ENCODE results near the gene CCDC78.

Gene CCDC78

GRCh38 chr16:736936-737481 is 10.8 kb upstream of the CCDC78 start:
- no peak overlapping the region; the same call in 1 of the 2 replicates for H3K4me3 ChIP-seq (ENCODE audit: low read length)
- no peak for TF ChIP-seq ZNF274 (IDR thresholded peaks at IDR 0.05; ENCODE audit: low read depth, low read length)

DNA sequence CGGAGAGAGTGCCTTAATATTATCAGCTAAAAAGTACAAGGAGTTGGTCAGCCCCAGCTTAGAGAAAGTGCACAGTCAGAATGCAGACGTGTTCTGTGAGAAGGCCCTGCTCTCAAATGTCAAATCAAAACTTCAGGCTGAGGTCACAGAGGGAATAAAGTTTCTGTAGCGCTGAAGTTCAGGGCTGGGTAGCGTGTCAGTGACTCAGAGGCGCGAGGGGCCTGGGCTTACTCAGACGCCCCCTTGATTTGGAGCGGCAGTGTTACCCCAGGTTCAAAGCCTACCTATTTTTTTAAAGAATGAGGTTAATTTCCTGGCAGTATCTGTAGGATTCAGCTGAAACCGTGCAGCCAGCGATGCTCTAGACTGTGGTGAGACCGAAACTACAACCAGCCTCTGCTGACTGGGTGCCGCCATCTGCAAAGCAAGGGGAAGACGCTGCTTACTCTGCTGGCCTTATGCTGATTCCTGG is 9.8 kb upstream of the CCDC78 start:
- no peak for TF ChIP-seq ZNF274 (IDR thresholded peaks at IDR 0.05; ENCODE audit: low read depth, low read length)
- no peak overlapping the region for H3K4me3 ChIP-seq (ENCODE audit: low read length)

DNA sequence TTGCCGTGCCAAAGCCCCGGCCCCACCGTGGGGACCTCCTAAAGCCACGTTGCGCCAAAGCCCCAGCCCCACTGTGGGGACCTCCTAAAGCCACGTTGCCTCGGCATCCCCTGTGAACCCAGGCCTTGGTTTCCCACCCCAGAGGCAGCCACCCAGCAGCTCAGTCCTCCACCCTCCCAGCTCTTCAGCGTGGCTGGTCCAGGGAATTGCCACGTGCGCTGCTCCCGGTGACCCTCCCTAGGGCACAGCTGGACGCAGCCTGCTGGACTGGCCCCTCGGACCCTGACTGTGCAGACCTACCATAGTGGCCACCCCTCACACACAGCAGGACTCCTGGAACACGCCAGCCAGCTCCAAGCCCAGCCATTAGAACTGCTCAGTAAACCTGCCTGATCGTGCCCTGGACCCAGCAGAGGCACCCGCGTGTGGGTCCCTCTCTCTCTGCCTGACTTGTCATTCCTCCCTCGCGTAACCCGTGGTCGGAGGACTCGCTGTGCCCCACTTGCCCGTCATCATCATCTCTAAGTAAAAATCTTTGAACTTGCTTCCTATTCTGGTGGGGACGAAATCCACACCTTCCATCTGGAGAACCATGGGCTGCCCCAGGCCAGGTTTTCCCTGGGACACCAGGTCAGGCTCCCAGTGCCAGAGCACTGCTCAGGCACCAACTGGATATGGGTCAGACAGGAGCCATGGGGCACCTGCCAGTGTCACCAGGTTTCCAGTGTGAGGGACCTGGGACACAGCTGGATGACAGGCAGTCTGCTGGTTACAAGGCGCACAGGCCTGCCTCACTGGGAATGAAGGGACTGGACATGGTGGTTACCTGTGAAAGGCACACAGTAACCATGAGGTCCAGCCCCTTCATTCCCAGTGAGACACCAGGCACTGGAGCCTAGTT is 9.0 kb upstream of the CCDC78 start:
- H3K4me3 ChIP-seq (ENCODE audit: low read length): no peak overlapping the region
- TF ChIP-seq ZNF274 (IDR thresholded peaks at IDR 0.05; ENCODE audit: low read depth, low read length): no peak

DNA sequence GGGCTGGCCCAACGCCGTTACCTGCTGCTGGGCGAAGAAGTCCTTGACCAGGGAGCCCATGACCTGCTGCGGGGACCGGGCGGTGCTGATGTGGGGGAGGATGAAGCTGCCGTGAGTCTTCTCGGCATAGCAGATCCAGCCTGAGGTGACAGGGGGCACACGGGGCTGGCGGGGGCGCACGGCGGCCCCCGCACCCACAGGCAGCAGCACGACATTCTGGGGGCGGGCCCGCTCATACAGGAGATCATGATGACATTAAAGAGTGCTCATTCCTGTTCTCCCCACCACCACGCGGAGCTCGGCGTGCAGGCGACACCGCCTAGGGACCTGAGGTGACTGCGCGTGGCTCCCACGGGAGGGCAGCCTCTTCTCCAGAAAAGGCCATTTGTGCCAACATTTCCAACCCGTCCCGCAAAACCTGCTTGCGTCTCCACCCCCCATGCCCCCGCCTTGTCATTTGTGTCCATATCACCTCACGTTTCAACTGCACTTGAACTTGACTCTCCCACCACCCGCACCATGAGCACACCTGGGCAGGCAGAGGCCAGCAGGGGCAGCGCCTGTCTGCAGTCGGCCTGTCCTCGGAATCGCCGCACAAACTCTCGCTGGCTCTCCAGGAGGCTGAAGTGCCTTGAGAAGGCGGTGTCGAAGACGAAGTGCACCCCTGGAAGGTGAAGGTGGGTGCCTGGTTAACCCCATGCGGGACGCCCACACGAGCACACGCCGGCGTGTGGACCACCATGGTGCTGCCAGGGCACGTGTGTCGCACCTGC is 8.2 kb upstream of the CCDC78 start:
- no peak for TF ChIP-seq ZNF274 (IDR thresholded peaks at IDR 0.05; ENCODE audit: low read depth, low read length)
- no peak overlapping the region for H3K4me3 ChIP-seq (ENCODE audit: low read length)

- no peak overlapping the region for H3K4me3 ChIP-seq (ENCODE audit: low read length)
- no peak for TF ChIP-seq ZNF274 (IDR thresholded peaks at IDR 0.05; ENCODE audit: low read depth, low read length)
Observed at GRCh38 chr16:733382-734207, 7.4 kb upstream of the CCDC78 start.

GRCh38 chr16:732936-733335 is 6.7 kb upstream of the CCDC78 start:
- no peak overlapping the region for H3K4me3 ChIP-seq (ENCODE audit: low read length)
- TF ChIP-seq ZNF274 (IDR thresholded peaks at IDR 0.05; ENCODE audit: low read depth, low read length): no peak

DNA sequence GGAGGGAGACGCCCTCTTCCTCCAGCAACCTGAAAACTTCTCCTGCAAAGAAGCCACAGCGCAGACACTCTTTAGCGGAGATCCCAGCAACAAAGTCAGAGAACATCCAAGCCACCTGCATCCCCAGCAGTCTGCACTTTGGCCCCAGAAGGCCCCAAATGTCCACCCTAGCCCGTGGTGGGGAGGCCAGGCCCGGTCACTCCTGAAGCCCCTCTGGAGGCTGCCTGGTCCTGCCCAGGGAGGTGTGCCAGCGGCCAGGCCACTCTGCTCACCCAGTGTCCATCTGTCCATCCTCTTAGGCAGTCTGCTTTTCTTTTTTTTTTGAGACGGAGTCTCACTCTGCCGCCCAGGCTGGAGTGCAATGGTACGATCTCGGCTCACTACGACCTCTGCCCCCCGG is 6.1 kb upstream of the CCDC78 start:
- no peak for TF ChIP-seq ZNF274 (IDR thresholded peaks at IDR 0.05; ENCODE audit: low read depth, low read length)
- no peak overlapping the region for H3K4me3 ChIP-seq (ENCODE audit: low read length)

DNA sequence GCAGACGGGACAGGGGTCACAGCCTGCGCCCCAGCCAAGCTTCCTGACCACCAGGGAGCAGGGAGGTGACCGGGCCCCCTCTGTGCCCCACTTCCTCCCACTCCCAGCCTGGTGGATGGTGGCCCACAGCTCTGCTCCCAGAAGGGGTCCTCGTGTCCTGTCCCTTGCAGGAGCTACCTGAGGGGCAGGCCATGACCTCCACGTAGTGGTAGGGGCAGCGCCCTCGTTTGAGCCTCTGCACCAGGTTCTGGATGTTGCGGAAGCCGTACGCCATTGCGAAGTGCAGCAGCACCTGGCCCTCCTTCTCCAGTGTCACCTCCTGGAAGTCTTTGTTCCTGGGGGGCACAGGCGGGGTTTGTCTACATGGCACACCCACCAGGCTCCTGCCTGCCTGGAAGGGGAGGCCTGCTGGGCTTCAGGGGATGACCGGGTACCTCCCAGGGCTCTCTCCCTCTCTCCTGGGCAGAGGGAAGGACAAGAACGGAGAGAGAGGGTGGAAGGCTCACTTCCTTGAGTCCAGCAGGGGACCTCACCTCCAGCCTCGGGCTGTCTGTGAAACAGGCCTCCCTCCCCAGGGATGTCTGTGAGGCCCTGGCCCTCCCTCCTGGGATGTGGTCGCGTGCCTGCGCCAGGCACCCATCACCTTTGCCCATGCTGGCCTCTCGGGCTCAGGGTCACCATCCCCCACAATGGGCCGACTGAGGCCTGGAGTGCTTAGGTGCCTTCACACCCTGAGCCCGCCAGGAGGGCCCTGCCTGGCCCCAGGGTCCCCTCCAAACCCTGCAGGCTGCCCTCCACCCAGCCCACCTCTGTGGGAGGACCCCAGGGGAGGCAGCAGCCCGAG is 4.6 kb upstream of the CCDC78 start:
- TF ChIP-seq ZNF274 (IDR thresholded peaks at IDR 0.05; ENCODE audit: low read depth, low read length): no peak
- H3K4me3 ChIP-seq (ENCODE audit: low read length): no peak overlapping the region

- no peak for TF ChIP-seq ZNF274 (IDR thresholded peaks at IDR 0.05; ENCODE audit: low read depth, low read length)
Observed at GRCh38 chr16:729768-730665, 3.8 kb upstream of the CCDC78 start.

GRCh38 chr16:728890-729744 is 2.9 kb upstream of the CCDC78 start:
- H3K4me3 ChIP-seq (ENCODE audit: low read length): no peak overlapping the region; the same call in 1 of the 2 replicates

More at GRCh38 chr16:729768-730665, 3.8 kb upstream of the CCDC78 start:
- H3K4me3 ChIP-seq (ENCODE audit: low read length): no peak overlapping the region

More at GRCh38 chr16:728890-729744, 2.9 kb upstream of the CCDC78 start:
- TF ChIP-seq ZNF274 (IDR thresholded peaks at IDR 0.05; ENCODE audit: low read depth, low read length): no peak
